PC-3 (cell line): ENCODE measurements around the gene DIP2A. TPM values are rescaled to one million over a fixed set of nuclear protein-coding genes. Genes with fewer than 3 reads are reported as not detected.

Experiments used
- ATAC-seq: fragments of 200-7000 bp; cut with Tn5 transposase; 2 replicates; pipeline ENCODE4 v1.9.1; 2020; ENCODE audit warnings: mild to moderate bottlenecking, moderate library complexity
- BruUV-seq: library from RNA; stranded (reverse); fragments of 400-500 nt; replicated peaks from 2 replicates; lab custom pipeline; 2021; lab: Mats Ljungman, UMichigan
- CTCF ChIA-PET: fragments of 300-600 bp; sonication (Branson Sonifier 250); formaldehyde crosslinking; loops from one replicate; lab custom pipeline; 2022; ENCODE audit warnings: antibody characterized with exemption; lab: Charles Lee
- POLR2A ChIA-PET: fragments of 300-600 bp; sonication (Branson Sonifier 250); formaldehyde crosslinking; loops from one replicate; lab custom pipeline; 2022; ENCODE audit warnings: antibody characterized with exemption; ENCODE audit not compliant: unreplicated experiment; lab: Charles Lee
- DNase-seq: peaks from one replicate; pipeline ENCODE4 v3.0.0-alpha.2; 2015
- H2AFZ ChIP-seq: fragments of 300-600 bp; sonication (generic); 2 replicates; pipeline ENCODE4 v1.6.0; 2016; ENCODE audit warnings: antibody characterized with exemption, low read length
- H3F3A ChIP-seq: fragments of 300-600 bp; sonication (generic); one replicate; pipeline ENCODE4 v1.6.0; 2017; ENCODE audit warnings: antibody characterized with exemption, low read length, control low read depth, mild to moderate bottlenecking; ENCODE audit not compliant: unreplicated experiment
- H3K27ac ChIP-seq: fragments of 300-600 bp; sonication (generic); 2 replicates; pipeline ENCODE4 v1.5.1; 2016; ENCODE audit warnings: mild to moderate bottlenecking, low read length
- H3K27me3 ChIP-seq: fragments of 300-600 bp; sonication (generic); 2 replicates; pipeline ENCODE4 v1.6.1; 2016; ENCODE audit warnings: low read length, mixed read lengths
- H3K36me3 ChIP-seq: fragments of 300-600 bp; sonication (generic); 2 replicates; pipeline ENCODE4 v1.6.1; 2016; ENCODE audit warnings: low read depth, mixed run types, low read length, mixed read lengths
- H3K4me1 ChIP-seq: fragments of 300-600 bp; sonication (generic); 2 replicates; pipeline ENCODE4 v1.5.1; 2016; ENCODE audit warnings: low read length; ENCODE audit not compliant: insufficient read depth
- H3K4me2 ChIP-seq: fragments of 300-600 bp; sonication (generic); 2 replicates; pipeline ENCODE4 v1.6.0; 2016; ENCODE audit warnings: low read length
- H3K4me3 ChIP-seq: fragments of 300-600 bp; sonication (generic); 2 replicates; pipeline ENCODE4 v1.5.1; 2016; ENCODE audit warnings: mild to moderate bottlenecking, low read length, mixed read lengths
- H3K79me2 ChIP-seq: fragments of 300-600 bp; sonication (generic); 2 replicates; pipeline ENCODE4 v1.6.1; 2017; ENCODE audit warnings: low read length, mixed read lengths
- H3K9ac ChIP-seq: fragments of 300-600 bp; sonication (generic); 2 replicates; pipeline ENCODE4 v1.6.0; 2016; ENCODE audit warnings: mild to moderate bottlenecking, low read length
- H3K9me2 ChIP-seq: fragments of 300-600 bp; sonication (generic); replicated peaks from 2 replicates; pipeline ENCODE4 v1.6.1; 2016; ENCODE audit warnings: mixed run types, low read length, mixed read lengths
- H3K9me3 ChIP-seq: fragments of 300-600 bp; sonication (generic); 2 replicates; pipeline ENCODE4 v1.6.1; 2016; ENCODE audit warnings: low read length, mixed read lengths
- H4K20me1 ChIP-seq: fragments of 300-600 bp; sonication (generic); 2 replicates; pipeline ENCODE4 v1.6.1; 2016; ENCODE audit warnings: low read length, mixed read lengths
- EZH2 ChIP-seq: fragments of 300-600 bp; sonication (generic); IDR thresholded peaks from one replicate; pipeline ENCODE4 v1.6.1; 2017; ENCODE audit warnings: antibody characterized with exemption, mild to moderate bottlenecking, low read length; ENCODE audit not compliant: unreplicated experiment
- EZH2phosphoT487 ChIP-seq: fragments of 300-600 bp; sonication (generic); IDR thresholded peaks from 2 replicates; pipeline ENCODE4 v1.6.1; 2018; ENCODE audit warnings: mild to moderate bottlenecking, antibody characterized with exemption, low read length, borderline replicate concordance
- intact Hi-C: fragments of 100-400 bp; cut with micrococcal nuclease; formaldehyde crosslinking; loops from 2 replicates; pipeline ENCODE4 v1.9.0; 2023
- total RNA-seq: library from RNA; depleted of rRNA; stranded (reverse); fragments of >200 nt; gene quantifications from 2 replicates; pipeline ENCODE4 v1.2.3, GENCODE V29; 2014
- TF ChIP-seq, protein P1 (sequence below): fragments of 300-600 bp; sonication (generic); conservative IDR thresholded peaks from 2 replicates; pipeline ENCODE4 v1.5.1; 2017; ENCODE audit warnings: antibody characterized with exemption, low read depth, mild to moderate bottlenecking, low read length

DIP2A gene
- total RNA-seq, 1 experiment from 2014 or later: 23.7 TPM

DNA sequence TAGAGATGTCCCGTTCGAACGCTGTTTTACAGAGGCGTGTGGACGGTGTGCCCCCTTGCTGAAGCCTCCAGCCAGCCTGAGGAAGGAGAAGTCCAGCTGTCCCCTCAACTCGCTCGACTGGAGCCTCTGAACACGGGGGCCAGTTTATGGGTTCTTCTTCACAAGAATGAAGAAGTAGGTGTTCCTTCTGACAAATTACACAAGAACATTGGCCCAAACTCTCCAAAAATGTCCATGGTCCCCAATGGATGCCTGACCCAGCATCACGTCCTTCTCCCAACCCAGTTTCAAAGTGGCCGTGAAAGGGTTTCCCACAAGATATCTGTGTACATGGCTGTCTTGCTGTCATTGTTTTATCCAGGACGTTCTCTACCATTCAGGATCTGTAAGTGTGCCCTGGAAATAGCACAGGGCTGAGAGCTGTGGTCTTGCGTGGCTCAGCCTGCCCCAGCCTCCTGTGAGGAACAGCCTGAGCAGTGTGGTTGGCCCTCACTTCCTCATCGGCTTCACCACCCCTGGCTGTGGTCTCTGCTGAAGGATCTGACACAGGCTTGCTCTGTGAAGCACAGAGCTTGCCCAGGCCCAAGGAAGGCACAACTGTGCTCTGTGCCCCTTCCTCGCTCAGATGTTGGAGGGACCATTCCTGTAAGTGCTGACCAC is 147.2 kb downstream of the DIP2A start:
- TF ChIP-seq EZH2: no peak
- TF ChIP-seq, protein P1, sequence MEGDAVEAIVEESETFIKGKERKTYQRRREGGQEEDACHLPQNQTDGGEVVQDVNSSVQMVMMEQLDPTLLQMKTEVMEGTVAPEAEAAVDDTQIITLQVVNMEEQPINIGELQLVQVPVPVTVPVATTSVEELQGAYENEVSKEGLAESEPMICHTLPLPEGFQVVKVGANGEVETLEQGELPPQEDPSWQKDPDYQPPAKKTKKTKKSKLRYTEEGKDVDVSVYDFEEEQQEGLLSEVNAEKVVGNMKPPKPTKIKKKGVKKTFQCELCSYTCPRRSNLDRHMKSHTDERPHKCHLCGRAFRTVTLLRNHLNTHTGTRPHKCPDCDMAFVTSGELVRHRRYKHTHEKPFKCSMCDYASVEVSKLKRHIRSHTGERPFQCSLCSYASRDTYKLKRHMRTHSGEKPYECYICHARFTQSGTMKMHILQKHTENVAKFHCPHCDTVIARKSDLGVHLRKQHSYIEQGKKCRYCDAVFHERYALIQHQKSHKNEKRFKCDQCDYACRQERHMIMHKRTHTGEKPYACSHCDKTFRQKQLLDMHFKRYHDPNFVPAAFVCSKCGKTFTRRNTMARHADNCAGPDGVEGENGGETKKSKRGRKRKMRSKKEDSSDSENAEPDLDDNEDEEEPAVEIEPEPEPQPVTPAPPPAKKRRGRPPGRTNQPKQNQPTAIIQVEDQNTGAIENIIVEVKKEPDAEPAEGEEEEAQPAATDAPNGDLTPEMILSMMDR: no peak
- no peak for TF ChIP-seq EZH2phosphoT487
- no peak for ATAC-seq
- Histone ChIP-seq H3K36me3 (no peaks in the 10 kb centered on the region), H3K4me3 (no peak overlapping the region), H4K20me1 (no peaks in the 10 kb centered on the region), H3K27me3 (peaks cover 20% of the 10 kb centered on the region), H3K9ac (no peak overlapping the region), H3K9me3 (no peaks in the 10 kb centered on the region), H3K79me2 (no peaks in the 10 kb centered on the region), H3F3A (no peaks in the 10 kb centered on the region), H2AFZ (no peak overlapping the region), H3K4me2 (no peak overlapping the region), H3K27ac (no peak overlapping the region), H3K9me2 (no peaks in the 10 kb centered on the region), H3K4me1 (no peaks in the 10 kb centered on the region)
- BruUV-seq: no TSS peak
- CTCF ChIA-PET: no interaction called here
- POLR2A ChIA-PET: no interaction called here
- no peak for DNase-seq
- intact Hi-C loops: no loop called here

DNA sequence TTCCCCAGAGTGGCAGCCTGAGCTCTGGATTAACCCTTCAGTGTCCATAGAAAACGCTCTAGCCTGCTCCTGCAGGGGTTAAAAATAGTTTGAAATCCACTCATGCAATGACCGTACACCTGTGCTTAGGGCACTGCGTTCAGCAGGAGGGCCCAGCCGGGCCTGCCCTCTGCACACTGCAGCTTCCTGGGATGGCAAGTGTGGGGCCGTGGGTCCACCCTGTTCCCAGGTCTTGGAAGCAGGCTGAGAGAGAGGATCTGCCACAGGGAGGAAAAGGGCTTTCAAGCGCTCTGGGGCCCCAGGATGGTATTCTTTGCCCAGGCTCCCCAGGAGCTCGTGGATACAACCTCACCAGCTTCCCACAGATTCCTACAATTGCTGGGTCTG is 147.7 kb downstream of the DIP2A start:
- Histone ChIP-seq H3K9me3 (no peaks in the 10 kb centered on the region), H3K4me2 (no peak overlapping the region), H3K4me1 (no peaks in the 10 kb centered on the region), H3F3A (no peaks in the 10 kb centered on the region), H3K36me3 (no peaks in the 10 kb centered on the region), H2AFZ (no peak overlapping the region), H3K9ac (no peak overlapping the region), H3K27ac (no peak overlapping the region), H3K4me3 (no peak overlapping the region), H3K79me2 (no peaks in the 10 kb centered on the region), H3K9me2 (no peaks in the 10 kb centered on the region), H4K20me1 (no peaks in the 10 kb centered on the region), H3K27me3 (peaks cover 20% of the 10 kb centered on the region)
- ChIA-PET POLR2A (no interaction called here), CTCF (no interaction called here)
- TF ChIP-seq EZH2phosphoT487: no peak
- TF ChIP-seq, protein P1: no peak
- TF ChIP-seq EZH2: no peak
- intact Hi-C loops: no loop called here
- ATAC-seq (no peak), DNase-seq (no peak)
- BruUV-seq: no TSS peak

DNA sequence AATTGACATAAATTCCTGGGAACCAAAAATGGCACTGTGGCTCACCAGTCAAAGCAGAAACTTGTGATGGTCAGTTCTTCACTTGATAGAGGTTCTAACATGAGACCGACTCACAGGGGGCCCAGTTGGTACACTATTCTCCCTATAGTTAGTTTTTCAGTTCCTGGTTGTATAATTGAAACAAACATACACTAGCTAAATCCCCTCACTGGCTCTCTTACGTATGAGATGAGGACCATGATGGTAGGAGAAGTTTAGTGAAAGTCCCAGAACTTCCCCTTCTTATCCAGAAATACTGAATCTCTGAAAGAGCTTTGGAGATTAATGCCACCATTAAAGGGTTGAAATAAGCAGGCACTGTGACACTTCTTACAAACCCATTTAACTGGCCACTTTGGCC is 148.9 kb downstream of the DIP2A start:
- POLR2A ChIA-PET: no interaction called here
- ATAC-seq: no peak
- intact Hi-C loops: no loop called here

More for the DNA sequence above, 148.9 kb downstream of the DIP2A start:
- Histone ChIP-seq H3K27ac (no peak overlapping the region), H2AFZ (no peak overlapping the region), H3K9me3 (no peaks in the 10 kb centered on the region), H3K4me2 (no peak overlapping the region), H3K36me3 (no peaks in the 10 kb centered on the region), H3F3A (no peaks in the 10 kb centered on the region), H3K4me1 (no peaks in the 10 kb centered on the region), H3K4me3 (no peak overlapping the region), H3K27me3 (peaks cover 20% of the 10 kb centered on the region), H3K9ac (no peak overlapping the region), H3K9me2 (no peaks in the 10 kb centered on the region), H3K79me2 (no peaks in the 10 kb centered on the region), H4K20me1 (no peaks in the 10 kb centered on the region)
- CTCF ChIA-PET: no interaction called here
- TF ChIP-seq EZH2 (no peak), EZH2phosphoT487 (no peak)
- TF ChIP-seq, protein P1: no peak
- DNase-seq: no peak
- BruUV-seq: no TSS peak
